HG02973 (cell line): ENCODE results near the gene TMEM164.

Experiments
- ATAC-seq: cut with Tn5 transposase; IDR thresholded peaks from one replicate; pipeline ENCODE4 v1.9.1; 2021; ENCODE audit warnings: moderate library complexity; ENCODE audit not compliant: unreplicated experiment

Gene TMEM164

GRCh38 chrX:110036162-110037033 lies 33.5 kb downstream of the TMEM164 start:
- ATAC-seq, result no peak

GRCh38 chrX:110037178-110037577 lies 34.3 kb downstream of the TMEM164 start:
- no peak for ATAC-seq

GRCh38 chrX:110038900-110039299 lies 36.0 kb downstream of the TMEM164 start:
- no peak for ATAC-seq

- ATAC-seq, result no peak
These were observed 39.1 kb downstream of the TMEM164 start for GRCh38 chrX:110041980-110042379.

GRCh38 chrX:110042496-110042895 lies 39.6 kb downstream of the TMEM164 start:
- ATAC-seq, result no peak

- no peak for ATAC-seq
These were observed 40.6 kb downstream of the TMEM164 start for GRCh38 chrX:110043506-110043905.

GRCh38 chrX:110044346-110045249 lies 41.7 kb downstream of the TMEM164 start:
- no peak for ATAC-seq

- no peak for ATAC-seq
These were observed 42.5 kb downstream of the TMEM164 start for GRCh38 chrX:110045421-110045820.

GRCh38 chrX:110046001-110046400 lies 43.1 kb downstream of the TMEM164 start:
- no peak for ATAC-seq

- no peak for ATAC-seq
These were observed 44.1 kb downstream of the TMEM164 start for GRCh38 chrX:110046971-110047370.

GRCh38 chrX:110049096-110049495 lies 46.2 kb downstream of the TMEM164 start:
- no peak for ATAC-seq

GRCh38 chrX:110050386-110050785 lies 47.5 kb downstream of the TMEM164 start:
- no peak for ATAC-seq

GRCh38 chrX:110050901-110051300 lies 48.0 kb downstream of the TMEM164 start:
- ATAC-seq, result no peak

GRCh38 chrX:110051559-110051958 lies 48.6 kb downstream of the TMEM164 start:
- ATAC-seq, result no peak

GRCh38 chrX:110052303-110052702 lies 49.4 kb downstream of the TMEM164 start:
- no peak for ATAC-seq

- no peak for ATAC-seq
These were observed 50.5 kb downstream of the TMEM164 start for GRCh38 chrX:110053453-110053852.

GRCh38 chrX:110055616-110056015 lies 52.7 kb downstream of the TMEM164 start:
- no peak for ATAC-seq

- ATAC-seq, result no peak
These were observed 53.5 kb downstream of the TMEM164 start for GRCh38 chrX:110056419-110056818.

- no peak for ATAC-seq
These were observed 56.5 kb downstream of the TMEM164 start for GRCh38 chrX:110059410-110059809.

- ATAC-seq, result no peak
These were observed 57.4 kb downstream of the TMEM164 start for GRCh38 chrX:110060317-110060716.

GRCh38 chrX:110060846-110061537 lies 58.1 kb downstream of the TMEM164 start:
- no peak for ATAC-seq
